Right forelimb (tissue), 1 donor: Measurements from ENCODE around the gene SLC2A4.
"Not testable (repeated sequence)": the region's sequence is repeated elsewhere in the genome, so short reads cannot be mapped to it uniquely, and the experiment has no call there.

Source experiments
- DNase-seq: peaks from one replicate; pipeline ENCODE4 v3.0.0-alpha.2; 2018

SLC2A4 gene

GRCh38 chr17:7327056-7327455, 45.5 kb downstream of the SLC2A4 start:
- no peak for DNase-seq

DNA sequence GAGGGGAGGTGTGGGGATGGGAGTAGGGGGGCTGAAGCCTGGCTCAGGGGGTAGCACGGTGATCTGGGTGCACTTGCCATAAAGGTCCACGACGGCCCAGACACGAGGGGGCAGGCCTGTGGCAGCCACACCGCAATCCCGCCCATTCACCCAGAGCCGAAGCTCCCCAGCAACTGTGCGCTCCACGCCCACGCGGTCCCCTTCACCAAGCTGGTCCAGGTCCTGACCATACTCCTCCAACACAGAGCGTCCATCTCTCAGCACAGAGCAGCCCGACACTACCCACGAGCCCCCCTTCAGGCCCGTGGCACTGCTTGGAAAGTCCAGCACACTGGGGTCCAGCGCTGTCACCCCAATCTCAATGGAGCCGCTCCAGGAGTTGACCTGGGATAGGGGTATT, 46.0 kb downstream of the SLC2A4 start:
- no peak for DNase-seq

- no peak for DNase-seq
These were observed 46.5 kb downstream of the SLC2A4 start for GRCh38 chr17:7328009-7328408.

GRCh38 chr17:7328840-7329373, 47.4 kb downstream of the SLC2A4 start, which contains the start of gene NEURL4:
Gene NEURL4 (minus strand): TSS chr17:7329335. CDS start chr17:7329312, 23 bp downstream.
- no peak for DNase-seq

DNA sequence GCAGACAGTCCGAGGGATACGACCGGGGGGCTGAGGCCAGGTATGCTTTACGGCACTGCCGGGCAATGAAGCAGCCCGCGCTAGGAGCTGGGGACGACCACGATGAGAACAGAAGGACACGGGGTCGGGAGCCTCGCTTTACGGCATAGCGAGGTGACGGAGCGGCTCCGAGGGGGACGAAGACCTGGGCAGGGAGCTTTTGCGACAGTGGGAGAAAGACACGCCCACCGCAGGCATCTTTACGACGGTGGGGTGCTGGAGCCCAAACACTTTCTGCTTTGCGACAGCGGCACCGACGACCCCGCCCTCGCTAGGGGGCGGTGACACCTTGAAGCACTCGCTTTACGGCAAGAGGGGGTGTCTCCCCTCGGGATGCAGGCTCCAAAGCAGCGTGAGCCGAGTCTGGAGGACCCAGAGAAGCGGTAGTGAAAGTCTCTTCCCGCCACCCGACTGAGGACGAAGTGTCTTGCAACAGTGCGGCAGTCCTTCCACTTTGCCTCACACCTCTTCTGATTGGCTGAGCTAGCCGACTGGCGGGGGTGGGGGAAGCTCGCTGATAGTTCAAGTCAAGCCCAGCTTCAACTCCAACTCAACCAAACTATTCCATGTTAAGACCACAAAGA, 48.0 kb downstream of the SLC2A4 start:
- DNase-seq, result peak; percentile 98

GRCh38 chr17:7329997-7330637, 48.6 kb downstream of the SLC2A4 start:
- DNase-seq, result peak; percentile 90

DNA sequence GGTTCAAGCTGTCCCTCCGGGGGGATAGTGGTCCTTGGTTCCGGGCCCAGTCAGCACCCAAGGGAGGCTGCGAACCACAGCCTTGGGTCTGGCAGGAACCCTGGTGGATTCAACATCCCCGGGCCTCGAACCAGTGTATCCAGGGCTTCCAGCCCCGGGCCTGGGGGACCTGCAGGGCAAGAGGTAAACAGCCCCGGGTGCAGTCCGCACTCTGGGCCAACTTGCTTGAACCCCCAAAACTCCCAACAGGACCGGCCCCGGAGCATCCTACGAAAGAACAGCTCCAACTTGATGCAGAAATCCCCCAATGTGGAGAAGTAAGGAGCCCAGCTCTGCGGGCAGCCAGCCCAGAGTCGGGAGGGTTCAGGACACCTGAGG, 49.1 kb downstream of the SLC2A4 start:
- DNase-seq, result no peak

GRCh38 chr17:7332111-7332510, 50.6 kb downstream of the SLC2A4 start:
- no peak for DNase-seq

DNA sequence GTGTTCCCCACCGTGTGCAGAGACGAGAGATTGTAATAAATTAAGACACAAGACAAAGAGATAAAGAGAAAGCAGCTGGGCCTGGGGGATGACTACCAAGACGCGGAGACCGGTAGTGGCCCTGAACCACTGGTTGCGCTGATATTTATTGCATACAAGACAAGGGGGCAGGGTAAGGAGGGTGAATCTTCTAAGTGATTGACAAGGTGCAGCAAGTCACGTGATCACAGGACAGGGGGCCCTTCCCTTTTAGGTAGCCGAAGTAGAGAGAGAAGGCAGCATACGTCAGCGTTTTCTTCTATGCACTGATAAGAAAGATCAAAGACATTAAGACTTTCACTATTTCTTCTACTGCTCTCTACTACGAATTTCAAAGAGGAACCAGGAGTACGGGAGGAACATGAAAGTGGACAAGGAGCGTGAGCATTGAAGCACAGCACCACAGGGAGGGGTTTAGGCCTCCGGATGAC, 51.1 kb downstream of the SLC2A4 start:
- not testable (repeated sequence) for DNase-seq

DNA sequence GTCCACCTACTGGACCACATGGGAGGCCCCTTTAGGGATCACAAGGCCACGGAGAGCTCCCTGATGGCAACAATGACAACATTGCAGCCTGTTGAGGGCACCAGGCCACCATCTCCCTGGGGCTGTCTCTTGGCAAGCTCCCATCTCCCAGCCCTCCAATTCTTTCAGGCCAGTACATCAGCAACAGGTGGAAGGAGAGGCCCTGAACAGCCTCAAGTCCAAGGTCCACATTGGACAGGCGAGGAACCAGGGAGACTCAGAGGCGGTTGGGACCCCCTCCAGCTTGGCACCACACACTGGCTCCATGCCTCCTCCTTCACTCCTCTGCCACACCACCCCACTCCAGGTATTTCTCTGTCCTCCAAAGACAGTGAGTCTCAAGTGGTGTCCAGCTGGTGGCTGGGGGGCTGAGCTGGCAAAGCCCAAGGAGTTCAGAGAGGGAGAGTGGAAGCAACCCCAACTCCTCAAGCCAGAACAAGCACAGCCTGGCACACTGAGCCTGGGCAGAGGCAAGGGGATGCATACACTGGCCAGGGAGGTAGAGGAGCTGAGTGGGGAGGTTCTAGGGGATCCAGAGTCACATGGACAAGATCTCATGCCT, 53.5 kb downstream of the SLC2A4 start:
- DNase-seq, result no peak

DNA sequence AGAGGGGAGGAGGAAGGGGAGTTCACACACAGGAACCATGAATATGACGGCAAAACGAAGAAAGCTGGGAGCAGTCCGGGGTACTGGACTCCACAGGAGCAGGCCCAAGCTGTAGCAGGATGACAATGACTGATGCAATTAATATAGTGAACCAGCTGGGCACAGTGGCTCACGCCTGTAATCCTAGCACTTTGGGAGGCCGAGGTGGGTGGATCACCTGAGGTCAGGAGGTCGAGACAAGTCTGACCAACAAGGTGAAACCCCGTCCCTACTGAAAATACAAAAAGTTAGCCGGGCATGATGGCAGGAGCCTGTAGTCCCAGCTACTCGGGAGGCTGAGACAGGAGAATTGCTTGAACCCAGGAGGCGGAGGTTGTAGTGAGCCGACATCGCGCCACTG, 54.2 kb downstream of the SLC2A4 start:
- not testable (repeated sequence) for DNase-seq

DNA sequence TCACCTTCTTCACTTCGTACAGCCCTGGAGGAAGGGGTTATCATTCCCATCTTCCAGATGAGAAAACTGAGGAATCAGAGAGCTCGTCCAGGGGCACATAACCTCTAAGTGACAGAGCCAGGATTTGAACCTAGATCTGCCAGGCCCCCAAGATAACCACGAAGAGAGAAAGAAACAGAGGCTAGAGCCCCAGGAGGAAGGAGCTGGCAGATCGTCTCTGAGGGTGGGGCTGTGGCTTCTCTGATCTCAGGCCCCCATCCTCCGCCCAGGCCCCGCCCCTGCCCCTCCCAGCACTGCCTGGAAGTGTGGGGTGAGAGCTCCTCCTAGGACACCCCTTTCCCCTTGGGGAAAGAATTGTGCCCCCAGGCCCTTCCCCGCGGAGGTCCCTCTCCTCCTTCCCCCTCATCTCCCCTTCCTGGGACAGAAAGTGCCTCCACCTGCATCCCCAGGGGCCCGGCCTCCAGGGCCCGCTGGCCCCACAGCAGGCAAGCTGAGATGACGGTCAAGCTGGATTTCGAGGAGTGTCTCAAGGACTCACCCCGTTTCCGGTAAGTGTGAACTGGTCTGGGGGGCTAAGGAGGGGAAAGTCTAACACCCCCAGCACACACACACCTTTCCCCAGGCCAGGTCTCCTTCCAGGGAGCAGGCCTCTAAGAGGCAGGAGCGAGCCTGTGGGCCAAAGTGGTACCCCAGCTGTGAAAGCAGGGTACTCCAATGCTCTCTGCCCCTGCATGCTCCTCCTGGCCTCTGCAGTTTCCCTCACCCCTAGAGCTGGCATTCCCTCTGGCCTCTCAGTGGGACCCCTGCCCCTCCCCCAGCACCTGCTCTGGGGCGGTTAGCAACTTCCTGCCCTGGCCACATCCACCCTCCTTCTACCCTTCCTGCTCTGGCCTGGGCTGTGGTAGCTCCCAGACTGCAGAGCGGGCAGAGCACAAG, 55.0 kb downstream of the SLC2A4 start, which contains the start of gene ACAP1:
TSS of gene ACAP1 (plus strand) at position 290 of the 936 bp plus-strand sequence. CDS start at position 496, 206 bp downstream.
- DNase-seq, result no peak

DNA sequence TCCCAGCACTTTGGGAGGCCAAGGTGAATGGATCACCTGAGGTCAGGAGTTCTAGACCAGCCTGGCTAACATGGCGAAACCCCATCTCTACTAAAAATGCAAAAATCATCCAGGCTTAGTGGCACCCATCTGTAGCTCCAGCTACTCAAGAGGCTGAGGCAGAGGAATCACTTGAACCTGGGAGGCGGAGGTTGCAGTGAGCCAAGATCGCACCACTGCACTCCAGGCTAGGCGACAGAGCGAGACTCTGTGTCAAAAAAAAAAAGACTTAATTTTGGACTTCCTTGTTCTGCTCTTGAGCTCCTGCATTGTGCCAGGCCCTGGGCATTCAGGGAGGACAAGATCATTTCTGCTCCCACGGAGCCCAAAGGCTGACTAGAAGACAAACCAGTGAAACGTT, 56.1 kb downstream of the SLC2A4 start:
- not testable (repeated sequence) for DNase-seq
